HG02623 (cell line): ENCODE measurements around the gene ARSK.
"Not testable (repeated sequence)": the region's sequence is repeated elsewhere in the genome, so short reads cannot be mapped to it uniquely, and the experiment has no call there.

Experiments
- ATAC-seq: cut with Tn5 transposase; IDR thresholded peaks from one replicate; pipeline ENCODE4 v1.9.1; 2021; ENCODE audit warnings: moderate library complexity; ENCODE audit not compliant: unreplicated experiment

Gene ARSK

DNA sequence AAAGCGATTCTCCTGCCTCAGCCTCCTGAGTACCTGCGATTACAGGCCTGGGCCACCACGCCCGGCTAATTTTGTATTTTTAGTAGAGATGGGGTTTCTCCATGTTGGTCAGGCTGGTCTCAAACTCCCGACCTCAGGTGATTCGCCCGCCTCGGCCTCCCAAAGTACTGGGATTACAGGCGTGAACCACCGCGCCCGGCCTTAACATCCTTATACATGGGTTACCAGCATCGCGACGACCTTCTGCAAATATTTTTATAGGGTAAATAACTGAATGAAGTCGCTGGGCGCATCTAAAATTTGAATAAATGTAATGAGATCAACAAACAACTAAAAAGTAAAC is 91.3 kb downstream of the ARSK start:
- not testable (repeated sequence) for ATAC-seq

DNA sequence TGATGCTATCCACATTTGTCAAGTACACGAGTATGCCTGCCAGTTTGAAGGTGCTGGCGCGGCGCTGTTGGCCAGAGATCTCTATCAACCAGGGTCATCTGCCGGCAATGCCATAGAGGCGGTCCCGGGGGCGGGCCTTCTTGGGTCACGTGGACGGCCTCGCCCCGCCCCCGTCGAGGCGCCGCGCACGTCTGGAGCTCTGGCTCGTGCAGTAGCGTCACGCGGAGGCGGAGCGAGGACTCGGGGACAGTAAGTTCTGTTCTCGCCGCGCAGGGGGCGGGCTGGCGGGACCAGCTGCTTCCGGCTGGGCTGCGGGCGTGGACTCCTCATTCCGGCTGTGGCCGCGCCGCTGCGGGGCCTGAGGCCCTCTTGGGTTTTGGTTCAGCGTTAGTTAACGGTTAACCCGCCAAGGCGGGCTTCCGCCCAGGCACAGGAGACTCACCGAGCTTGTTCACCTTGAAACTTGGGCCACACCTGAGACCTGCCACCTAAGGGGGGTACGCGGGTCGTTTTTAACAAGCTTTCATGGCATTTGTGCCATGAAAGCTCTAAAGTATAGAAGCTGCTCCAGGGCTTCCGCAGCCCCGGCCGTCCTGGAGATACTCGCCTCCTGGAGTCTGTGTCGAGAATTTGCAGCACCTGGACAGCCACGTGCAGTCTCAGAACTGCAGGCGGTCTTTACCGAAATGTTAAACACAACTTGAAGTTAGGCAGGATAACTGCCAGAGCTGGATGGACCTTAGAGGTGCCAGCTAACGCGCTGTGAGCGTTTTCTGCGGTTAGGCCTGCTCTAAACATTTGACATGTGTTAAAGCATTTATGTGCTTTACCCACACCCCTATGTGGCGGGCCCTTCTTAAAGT is 91.9 kb downstream of the ARSK start, which contains the start of gene RFESD:
TSS of gene RFESD (plus strand) at position 209 of the 863 bp plus-strand sequence. CDS start 5,495 bp downstream, outside the sequence.
- ATAC-seq = peak; percentile 96

DNA sequence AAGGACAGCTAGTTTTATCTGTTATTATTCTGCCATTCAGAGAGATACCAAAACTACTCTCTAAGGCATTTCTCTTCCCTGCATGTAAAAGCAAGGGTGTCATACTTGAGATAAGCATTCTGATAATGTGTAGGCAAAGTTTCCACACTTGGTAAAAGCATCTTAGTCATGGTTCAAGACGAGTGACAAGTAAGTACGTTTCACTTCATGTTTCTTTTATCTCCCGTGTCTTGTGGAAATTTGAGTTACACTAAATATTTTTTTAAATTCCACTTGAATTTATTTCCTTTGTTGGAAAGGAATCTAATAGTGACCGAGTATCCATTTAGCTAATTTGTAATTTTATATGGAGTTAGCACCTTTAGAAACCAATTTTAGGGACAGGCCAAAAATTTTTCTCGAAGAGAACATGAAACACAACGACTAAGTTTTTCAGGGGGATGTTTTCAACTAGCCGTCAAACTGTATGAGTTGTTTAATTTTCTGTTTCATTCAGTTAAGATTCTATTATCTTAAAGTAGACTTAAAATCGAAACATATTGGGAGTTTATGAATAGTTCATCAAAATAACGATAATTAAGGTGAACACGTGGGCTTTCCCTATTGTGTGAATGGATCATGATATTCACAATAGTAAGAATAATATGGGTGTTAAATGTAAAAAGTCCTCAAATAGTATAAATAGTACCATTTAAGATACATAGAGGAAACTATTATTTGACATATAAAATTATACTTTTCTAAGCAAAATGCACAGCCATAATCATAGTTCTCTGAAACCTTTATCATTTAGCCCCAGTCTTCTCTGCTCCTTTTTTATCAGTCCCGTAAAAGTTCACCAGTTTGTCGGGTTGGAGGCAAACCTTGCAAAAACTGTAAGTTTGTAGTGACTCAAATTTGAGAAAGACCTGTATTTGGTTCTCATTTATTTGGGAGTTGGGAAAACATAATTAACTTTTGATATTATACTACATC is 93.3 kb downstream of the ARSK start:
- ATAC-seq = no peak

DNA sequence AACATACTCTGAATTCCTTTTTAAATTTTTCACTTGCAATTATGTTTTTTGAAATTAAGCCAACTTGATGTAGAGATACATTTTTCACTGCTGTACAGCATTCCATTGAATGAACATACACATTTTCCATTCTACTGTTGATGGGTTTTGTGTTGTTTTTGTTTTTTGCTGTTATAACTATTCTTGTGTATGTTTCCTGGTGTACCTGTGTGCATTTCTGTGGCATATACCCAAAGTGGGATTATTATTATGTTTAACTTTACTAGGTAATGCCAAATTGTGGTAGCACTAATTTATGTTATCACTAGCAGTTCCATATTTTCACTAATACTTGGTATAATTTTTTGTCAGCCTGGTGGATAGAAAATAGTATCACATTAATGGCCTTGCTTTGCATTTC is 94.4 kb downstream of the ARSK start:
- no peak for ATAC-seq

DNA sequence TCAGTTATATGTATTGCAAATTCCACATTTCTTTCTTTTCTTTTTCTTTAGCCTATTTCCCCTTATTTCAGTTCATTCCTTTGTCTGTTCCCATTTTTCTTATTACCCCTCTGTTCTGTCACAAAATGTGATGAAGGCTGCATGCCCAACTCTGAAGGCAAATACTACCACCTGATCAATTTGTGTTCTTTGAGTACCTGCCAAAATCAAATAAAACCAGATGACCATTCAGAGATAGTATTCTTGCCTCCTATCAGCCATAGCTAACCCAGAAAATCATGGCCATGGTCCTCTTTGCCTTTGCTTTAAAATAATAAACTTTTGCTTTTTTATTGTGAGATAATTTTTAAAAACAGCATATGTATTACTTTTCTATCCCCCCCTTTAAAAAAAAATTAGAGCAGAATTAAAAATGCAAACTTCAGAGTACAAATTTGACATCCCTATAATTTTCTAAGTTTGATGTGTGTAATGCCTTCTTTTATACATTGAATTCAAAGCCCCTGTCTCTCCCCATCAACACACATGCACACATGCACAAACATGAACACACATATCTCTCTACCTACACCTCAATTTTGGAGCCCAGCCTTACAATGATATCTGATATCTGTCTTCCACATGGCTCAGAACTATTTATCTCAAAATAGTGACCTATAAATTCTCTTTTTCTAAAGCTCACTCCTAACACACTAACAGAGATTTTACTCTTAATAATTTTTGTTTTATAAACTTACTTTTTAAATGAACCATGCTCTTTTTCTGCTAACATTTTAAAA is 95.1 kb downstream of the ARSK start:
- no peak for ATAC-seq

DNA sequence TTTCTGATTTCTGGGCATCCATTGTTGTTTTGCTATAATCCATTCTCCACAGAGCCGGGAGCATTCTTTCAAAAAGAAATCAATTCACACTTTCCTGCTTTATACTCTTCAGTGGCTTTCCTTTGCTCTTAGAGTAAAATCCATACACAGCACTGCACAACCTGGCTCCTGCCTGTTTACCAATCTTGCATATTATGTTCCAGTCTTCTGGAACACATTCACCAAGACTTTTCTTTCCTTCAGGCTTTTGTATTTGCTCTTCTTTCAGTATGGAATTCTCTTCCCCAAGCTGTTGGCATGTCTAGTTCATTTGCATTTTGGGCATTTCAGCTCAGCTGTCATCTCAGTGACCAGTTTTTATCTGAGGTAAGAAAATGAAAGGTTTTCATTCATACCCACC is 97.9 kb downstream of the ARSK start:
- ATAC-seq = no peak

DNA sequence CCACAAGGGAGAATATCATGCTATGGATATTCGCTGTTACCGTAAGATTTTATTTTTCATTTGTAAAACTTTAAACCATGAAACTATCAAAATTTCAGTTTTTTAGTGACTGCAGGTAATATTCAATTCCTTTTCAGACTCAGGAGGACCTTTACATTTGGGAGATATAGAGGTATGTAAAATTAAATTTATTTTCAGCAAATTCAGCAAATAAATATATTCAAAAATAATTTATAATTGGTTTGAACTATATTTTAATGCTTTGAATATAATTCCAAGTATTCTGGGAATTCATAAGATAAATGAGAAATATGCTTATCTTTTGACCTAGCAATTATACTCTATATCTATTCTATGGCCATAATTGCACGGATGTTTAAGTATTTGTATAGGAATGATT is 99.3 kb downstream of the ARSK start:
- ATAC-seq = no peak
